Measurements from ENCODE around the gene FTSJ3. TPM values are rescaled to one million over a fixed set of nuclear protein-coding genes. Genes with fewer than 3 reads are reported as not detected.

FTSJ3 gene
- total RNA-seq, 1 donor from 2014 or later, result 42.0 TPM

DNA sequence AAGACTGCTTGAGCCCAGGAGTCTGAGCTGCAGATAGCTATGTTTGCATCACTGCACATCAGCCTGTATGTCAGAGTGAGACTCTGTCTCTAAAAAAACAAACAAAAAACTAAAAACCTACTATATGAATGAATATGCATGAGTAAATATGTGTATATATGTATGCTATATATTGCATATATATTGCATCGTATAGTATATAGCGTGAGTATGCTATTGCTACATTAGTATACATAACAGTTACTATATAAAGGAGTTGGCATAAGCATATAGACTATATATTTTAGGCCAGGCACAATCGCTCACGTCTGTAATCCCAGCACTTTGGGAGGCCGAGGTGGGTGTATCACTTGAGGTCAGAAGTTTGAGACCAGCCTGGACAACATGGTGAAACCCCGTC lies 37.4 kb downstream of the FTSJ3 start:
- no peaks in the 10 kb centered on the region for H3K36me3 Mint-ChIP-seq (ENCODE audit: unreplicated experiment)
- TF ChIP-seq, protein P1, sequence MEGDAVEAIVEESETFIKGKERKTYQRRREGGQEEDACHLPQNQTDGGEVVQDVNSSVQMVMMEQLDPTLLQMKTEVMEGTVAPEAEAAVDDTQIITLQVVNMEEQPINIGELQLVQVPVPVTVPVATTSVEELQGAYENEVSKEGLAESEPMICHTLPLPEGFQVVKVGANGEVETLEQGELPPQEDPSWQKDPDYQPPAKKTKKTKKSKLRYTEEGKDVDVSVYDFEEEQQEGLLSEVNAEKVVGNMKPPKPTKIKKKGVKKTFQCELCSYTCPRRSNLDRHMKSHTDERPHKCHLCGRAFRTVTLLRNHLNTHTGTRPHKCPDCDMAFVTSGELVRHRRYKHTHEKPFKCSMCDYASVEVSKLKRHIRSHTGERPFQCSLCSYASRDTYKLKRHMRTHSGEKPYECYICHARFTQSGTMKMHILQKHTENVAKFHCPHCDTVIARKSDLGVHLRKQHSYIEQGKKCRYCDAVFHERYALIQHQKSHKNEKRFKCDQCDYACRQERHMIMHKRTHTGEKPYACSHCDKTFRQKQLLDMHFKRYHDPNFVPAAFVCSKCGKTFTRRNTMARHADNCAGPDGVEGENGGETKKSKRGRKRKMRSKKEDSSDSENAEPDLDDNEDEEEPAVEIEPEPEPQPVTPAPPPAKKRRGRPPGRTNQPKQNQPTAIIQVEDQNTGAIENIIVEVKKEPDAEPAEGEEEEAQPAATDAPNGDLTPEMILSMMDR (IDR thresholded peaks at IDR 0.05; ENCODE audit: partially characterized antibody, unreplicated experiment), result no peak
- H3K9me3 Mint-ChIP-seq (ENCODE audit: unreplicated experiment), result no peaks in the 10 kb centered on the region
- H3K27ac Mint-ChIP-seq (ENCODE audit: unreplicated experiment), result no peak overlapping the region
- DNase-seq, result no peak
- H3K4me3 Mint-ChIP-seq (ENCODE audit: unreplicated experiment), result no peak overlapping the region
- no peaks in the 10 kb centered on the region for H3K4me1 Mint-ChIP-seq (ENCODE audit: low read depth, unreplicated experiment)
- H3K27me3 Mint-ChIP-seq (ENCODE audit: unreplicated experiment), result no peaks in the 10 kb centered on the region

DNA sequence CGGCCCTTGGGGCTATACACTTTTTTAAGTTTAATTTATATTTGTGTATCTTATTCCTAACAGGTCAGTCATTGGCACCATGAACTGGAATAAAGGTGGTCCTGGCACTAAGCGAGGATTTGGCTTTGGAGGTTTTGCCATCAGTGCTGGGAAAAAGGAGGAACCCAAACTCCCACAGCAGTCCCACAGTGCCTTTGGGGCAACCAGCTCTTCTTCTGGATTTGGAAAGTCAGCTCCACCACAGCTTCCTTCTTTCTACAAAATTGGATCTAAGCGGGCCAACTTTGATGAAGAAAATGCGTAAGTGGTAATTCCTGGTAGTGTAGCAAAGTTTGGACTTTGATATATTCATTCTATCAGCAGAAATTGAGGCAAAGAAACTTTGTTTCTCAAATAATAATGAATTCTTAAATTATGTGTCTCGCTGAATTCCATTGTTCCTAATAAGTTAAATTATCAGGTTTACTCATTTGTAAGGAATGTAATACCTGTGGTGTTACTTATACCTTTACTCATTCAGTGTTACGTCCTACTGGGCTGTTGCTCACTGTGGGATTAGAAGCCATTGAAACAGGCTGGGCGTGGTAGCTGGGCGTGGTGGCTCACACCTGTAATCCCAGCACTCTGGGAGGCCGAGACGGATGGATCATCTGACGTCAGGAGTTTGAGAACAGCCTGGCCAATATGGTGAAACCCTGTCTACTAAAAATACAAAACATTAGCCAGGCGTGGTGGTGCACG lies 40.3 kb downstream of the FTSJ3 start:
- no peak overlapping the region for H3K27ac Mint-ChIP-seq (ENCODE audit: unreplicated experiment)
- H3K36me3 Mint-ChIP-seq (ENCODE audit: unreplicated experiment), result no peaks in the 10 kb centered on the region
- no peak overlapping the region for H3K4me3 Mint-ChIP-seq (ENCODE audit: unreplicated experiment)

DNA sequence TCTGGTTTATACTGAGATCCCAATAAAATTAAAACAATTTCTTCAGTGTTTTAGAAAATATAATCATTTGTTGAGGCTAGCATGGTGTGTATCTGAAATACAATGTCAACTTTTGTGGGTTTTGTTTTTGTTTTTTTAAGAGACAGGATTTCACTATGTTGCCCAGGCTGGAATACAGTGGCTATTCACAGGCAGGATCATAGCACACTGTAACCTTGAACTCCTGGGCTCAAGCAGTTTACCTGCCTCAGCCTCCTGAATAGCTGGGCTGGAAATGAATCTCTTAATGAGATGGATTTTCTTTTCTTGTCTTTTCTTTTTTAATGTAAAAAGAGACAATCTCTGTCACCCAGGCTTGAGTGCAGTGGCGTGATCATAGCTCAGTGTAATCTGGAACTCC lies 41.3 kb downstream of the FTSJ3 start:
- TF ChIP-seq, protein P1 (IDR thresholded peaks at IDR 0.05; ENCODE audit: partially characterized antibody, unreplicated experiment), result no peak
- Mint-ChIP-seq H3K27me3 (ENCODE audit: unreplicated experiment) (no peaks in the 10 kb centered on the region), H3K4me3 (ENCODE audit: unreplicated experiment) (no peak overlapping the region), H3K27ac (ENCODE audit: unreplicated experiment) (no peak overlapping the region), H3K4me1 (ENCODE audit: low read depth, unreplicated experiment) (peaks cover 7% of the 10 kb centered on the region), H3K36me3 (ENCODE audit: unreplicated experiment) (no peaks in the 10 kb centered on the region), H3K9me3 (ENCODE audit: unreplicated experiment) (no peaks in the 10 kb centered on the region)
- DNase-seq, result no peak

More for the DNA sequence above, 40.3 kb downstream of the FTSJ3 start:
- DNase-seq, result no peak
- Mint-ChIP-seq H3K27me3 (ENCODE audit: unreplicated experiment) (no peaks in the 10 kb centered on the region), H3K4me1 (ENCODE audit: low read depth, unreplicated experiment) (peaks cover 7% of the 10 kb centered on the region), H3K9me3 (ENCODE audit: unreplicated experiment) (no peaks in the 10 kb centered on the region)
- TF ChIP-seq, protein P1 (IDR thresholded peaks at IDR 0.05; ENCODE audit: partially characterized antibody, unreplicated experiment), result no peak

DNA sequence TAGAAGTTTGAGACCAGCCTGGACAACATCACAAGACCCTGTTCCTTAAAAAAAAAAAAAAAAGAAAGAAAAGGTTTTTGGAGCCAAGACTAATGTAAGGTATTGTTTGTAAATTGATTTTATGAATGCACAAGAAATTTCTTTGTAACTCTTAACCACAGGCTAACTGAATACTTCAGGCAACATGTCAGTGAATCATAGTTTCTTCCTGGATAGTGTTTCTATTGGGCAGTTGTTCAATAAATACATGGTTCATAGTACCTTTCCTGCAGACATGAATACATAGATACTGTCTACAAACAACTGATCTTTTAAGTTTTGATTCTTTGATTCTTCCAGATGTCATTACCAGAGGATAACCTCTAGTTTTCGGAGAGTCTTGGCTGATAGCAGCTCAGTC lies 41.9 kb downstream of the FTSJ3 start:
- Mint-ChIP-seq H3K36me3 (ENCODE audit: unreplicated experiment) (no peaks in the 10 kb centered on the region), H3K9me3 (ENCODE audit: unreplicated experiment) (no peaks in the 10 kb centered on the region), H3K27ac (ENCODE audit: unreplicated experiment) (no peak overlapping the region), H3K4me3 (ENCODE audit: unreplicated experiment) (no peak overlapping the region), H3K4me1 (ENCODE audit: low read depth, unreplicated experiment) (peaks cover 7% of the 10 kb centered on the region), H3K27me3 (ENCODE audit: unreplicated experiment) (no peaks in the 10 kb centered on the region)
- DNase-seq, result no peak
- TF ChIP-seq, protein P1 (IDR thresholded peaks at IDR 0.05; ENCODE audit: partially characterized antibody, unreplicated experiment), result no peak

DNA sequence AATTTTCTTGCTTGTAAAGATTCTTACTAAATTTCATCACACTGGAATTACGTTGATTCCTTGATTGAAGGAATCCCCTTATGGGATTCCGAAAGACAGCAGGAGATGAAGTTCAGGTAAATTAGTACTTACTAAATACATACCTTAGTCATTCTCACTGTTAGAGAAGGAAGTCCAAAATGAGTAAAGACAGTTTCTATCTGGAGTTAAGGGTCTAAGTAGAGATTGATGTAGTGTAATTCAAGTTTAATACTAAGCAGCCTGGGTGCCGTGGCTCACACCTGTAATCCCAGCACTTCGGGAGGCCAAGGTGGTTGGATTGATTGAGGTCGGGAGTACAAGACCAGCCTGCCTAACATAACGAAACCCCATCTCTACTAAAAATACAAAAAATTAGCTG lies 43.9 kb downstream of the FTSJ3 start:
- Mint-ChIP-seq H3K27me3 (ENCODE audit: unreplicated experiment) (no peaks in the 10 kb centered on the region), H3K9me3 (ENCODE audit: unreplicated experiment) (no peaks in the 10 kb centered on the region), H3K27ac (ENCODE audit: unreplicated experiment) (no peak overlapping the region), H3K4me3 (ENCODE audit: unreplicated experiment) (no peak overlapping the region), H3K36me3 (ENCODE audit: unreplicated experiment) (no peaks in the 10 kb centered on the region), H3K4me1 (ENCODE audit: low read depth, unreplicated experiment) (peaks cover 7% of the 10 kb centered on the region)
- DNase-seq, result no peak
- TF ChIP-seq, protein P1 (IDR thresholded peaks at IDR 0.05; ENCODE audit: partially characterized antibody, unreplicated experiment), result no peak

All from glutamatergic neuron (in vitro differentiated cells).